Prostate gland (tissue), 2 donors: ENCODE measurements around the gene INPP5J. TPM values are rescaled to one million over a fixed set of nuclear protein-coding genes. Genes with fewer than 3 reads are reported as not detected.
A peak's percentile ranks its signal among the peaks of the same experiment; 100 is the strongest.

Experiments
- DNase-seq: peaks from one replicate; pipeline ENCODE4 v3.0.0-alpha.2; 2019; ENCODE audit warnings: low spot score
- H3K27ac ChIP-seq, 2 donors: fragments of 200-600 bp; sonication (generic); 2 replicates each; pipeline ENCODE4 v1.5.1; 2017 to 2019
- H3K27me3 ChIP-seq: fragments of 200-600 bp; sonication (generic); replicated peaks from 2 replicates; pipeline ENCODE4 v1.5.1; 2019; ENCODE audit not compliant: insufficient read depth
- H3K36me3 ChIP-seq, 2 donors: fragments of 200-600 bp; sonication (generic); 1 replicate in 1 of 2; 2 replicates in 1 of 2; pipeline versions ENCODE4 v1.5.1 to v1.8.1; 2017 to 2019
- H3K4me1 ChIP-seq: fragments of 200-600 bp; sonication (generic); replicated peaks from 2 replicates; pipeline ENCODE4 v1.5.1; 2019
- H3K4me3 ChIP-seq, 2 donors: fragments of 200-600 bp; sonication (generic); 2 replicates each; pipeline ENCODE4 v1.5.1; 2017 to 2019
- H3K9me3 ChIP-seq: fragments of 200-600 bp; sonication (generic); 2 replicates; pipeline ENCODE4 v1.5.1; 2017
- CTCF ChIP-seq, 4 experiments: fragments of 200-600 bp in 2 of 4; fragments of 450-650 bp in 2 of 4; sonication (generic) in 2 of 4; IDR thresholded peaks; 1 replicate in 3 of 4; 2 replicates in 1 of 4; pipeline ENCODE4 v1.5.1; 2016 to 2019; ENCODE audit warnings: antibody characterized with exemption in 4 of 4, mild to moderate bottlenecking in 2 of 4, moderate library complexity in 2 of 4
- POLR2A ChIP-seq: fragments of 450-650 bp; IDR thresholded peaks from one replicate; pipeline ENCODE4 v1.6.1; 2016; ENCODE audit warnings: antibody characterized with exemption, mild to moderate bottlenecking
- POLR2AphosphoS5 ChIP-seq: sonication (generic); formaldehyde crosslinking; IDR thresholded peaks from one replicate; pipeline ENCODE4 v1.6.1; 2017; ENCODE audit warnings: antibody characterized with exemption
- WGBS: methylation state at CpG from one replicate; pipeline ENCODE4 v1.1.5; 2018; 5-methylcytosine and 5-hydroxymethylcytosine counted together
- intact Hi-C: fragments of 100-400 bp; cut with DNase I; formaldehyde crosslinking; loops from one replicate; pipeline ENCODE4 v1.14.2; 2022
- total RNA-seq, 2 donors: library from RNA; depleted of rRNA; stranded (reverse); fragments of >200 nt; gene quantifications; one replicate each; pipeline ENCODE4 v1.1.0, GENCODE V29; 2016

INPP5J gene
- total RNA-seq, 2 donors from 2014 or later: 14.4 to 33.3 TPM

GRCh38 chr22:31103899-31104694, 18.7 kb upstream of the INPP5J start:
- 77% methylated on average over 33 of the region's 33 CpGs for WGBS
- TF ChIP-seq POLR2A (no peak), CTCF (IDR thresholded peaks at IDR 0.05) (no peak), POLR2AphosphoS5 (peak; percentile 25)
- Histone ChIP-seq H3K4me3 (no peak overlapping the region), H3K36me3 (peaks cover 0 to 12% of the 10 kb centered on the region in 2 donors), H3K27ac (peak overlapping the region; percentile 90 to 97), H3K9me3 (no peaks in the 10 kb centered on the region), H3K27me3 (no peaks in the 10 kb centered on the region), H3K4me1 (peaks cover 4% of the 10 kb centered on the region)
- intact Hi-C loops: loop anchor here (2.0 kb wide), 1 partner anchor 13 kb away; no protein-coding TSS in a partner anchor
- no peak for DNase-seq

GRCh38 chr22:31104869-31105268, 17.9 kb upstream of the INPP5J start:
- TF ChIP-seq CTCF (IDR thresholded peaks at IDR 0.05) (peak in 2 of 4 experiments; percentile 23 to 24), POLR2AphosphoS5 (no peak)
- Histone ChIP-seq H3K4me3 (no peak overlapping the region), H3K36me3 (peaks cover 0 to 7% of the 10 kb centered on the region in 2 donors), H3K9me3 (no peaks in the 10 kb centered on the region), H3K27ac (peak overlapping the region; percentile 90 to 97), H3K4me1 (peaks cover 4% of the 10 kb centered on the region), H3K27me3 (no peaks in the 10 kb centered on the region)
- 47% methylated on average over 16 of the region's 35 CpGs for WGBS
- no peak for DNase-seq
- intact Hi-C loops: loop anchor here (2.0 to 5.0 kb wide), 2 partner anchors 14 to 42 kb away; no protein-coding TSS in a partner anchor

GRCh38 chr22:31105282-31105929, 17.4 kb upstream of the INPP5J start:
- peaks cover 0 to 1% of the 10 kb centered on the region in 2 donors for H3K36me3 ChIP-seq
- no peaks in the 10 kb centered on the region for H3K9me3 ChIP-seq
- TF ChIP-seq CTCF (IDR thresholded peaks at IDR 0.05) (no peak), POLR2A (no peak), POLR2AphosphoS5 (no peak)
- no peak for DNase-seq
- no peaks in the 10 kb centered on the region for H3K27me3 ChIP-seq
- H3K4me1 ChIP-seq: peaks cover 4% of the 10 kb centered on the region
- WGBS: 74% methylated on average over 11 of the region's 11 CpGs
- peak overlapping the region in 1 of 2 donors; percentile 64 for H3K4me3 ChIP-seq
- peak overlapping the region; percentile 90 to 97 for H3K27ac ChIP-seq
- intact Hi-C loops: loop anchor here (2.0 to 5.0 kb wide), 2 partner anchors 15 to 42 kb away; no protein-coding TSS in a partner anchor

GRCh38 chr22:31106001-31106571, 16.7 kb upstream of the INPP5J start:
- Histone ChIP-seq H3K36me3 (no peaks in the 10 kb centered on the region), H3K27me3 (no peaks in the 10 kb centered on the region), H3K4me3 (peak overlapping the region; percentile 64 to 91), H3K9me3 (no peaks in the 10 kb centered on the region), H3K27ac (peak overlapping the region; percentile 90 to 97), H3K4me1 (peaks cover 4% of the 10 kb centered on the region)
- TF ChIP-seq CTCF (IDR thresholded peaks at IDR 0.05): no peak
- 41% methylated on average over 4 of the region's 4 CpGs for WGBS
- no peak for DNase-seq
- intact Hi-C loops: loop anchor here (2.0 to 5.0 kb wide), 2 partner anchors 41 to 125 kb away; no protein-coding TSS in a partner anchor
